GDM1 (cell line): ENCODE data around the gene ZNF439.
"Not testable (repeated sequence)": the region's sequence is repeated elsewhere in the genome, so short reads cannot be mapped to it uniquely, and the experiment has no call there.

Source experiments
- DNase-seq: peaks from one replicate; lab custom pipeline; 2025; lab: John Stamatoyannopoulos, UW

Gene ZNF439

GRCh38 chr19:11848594-11849469 is at the start of gene ZNF439:
ZNF439 (plus strand) TSS chr19:11848726; CDS start chr19:11848868, 142 bp downstream.
- DNase-seq, result peak; percentile 93

GRCh38 chr19:11806354-11807098 is 42.0 kb upstream of the ZNF439 start:
- no peak for DNase-seq

GRCh38 chr19:11807099-11807380 is 41.5 kb upstream of the ZNF439 start:
- DNase-seq, result no peak

- DNase-seq, result no peak
Measured at GRCh38 chr19:11813703-11814028, 34.9 kb upstream of the ZNF439 start.

GRCh38 chr19:11814029-11814699 is 34.4 kb upstream of the ZNF439 start, which contains the start of gene ZNF440:
ZNF440 (plus strand) TSS chr19:11814273; CDS start chr19:11814448, 175 bp downstream.
- peak; percentile 82 for DNase-seq

- no peak for DNase-seq
Measured at GRCh38 chr19:11814700-11815035, 33.9 kb upstream of the ZNF439 start.

GRCh38 chr19:11821474-11822109 is 26.9 kb upstream of the ZNF439 start:
- DNase-seq, result no peak

- DNase-seq, result not testable (repeated sequence)
Measured at GRCh38 chr19:11828957-11829876, 19.3 kb upstream of the ZNF439 start.

- DNase-seq, result no peak
Measured at GRCh38 chr19:11832253-11832912, 16.1 kb upstream of the ZNF439 start.

- DNase-seq, result no peak
Measured at GRCh38 chr19:11833541-11833940, 15.0 kb upstream of the ZNF439 start.

GRCh38 chr19:11835626-11836066 is 12.9 kb upstream of the ZNF439 start:
- DNase-seq, result not testable (repeated sequence)

GRCh38 chr19:11843722-11844121 is 4.8 kb upstream of the ZNF439 start:
- no peak for DNase-seq

GRCh38 chr19:11847615-11848014 is 911 bp upstream of the ZNF439 start:
- not testable (repeated sequence) for DNase-seq

- DNase-seq, result no peak
Measured at GRCh38 chr19:11848200-11848593, 329 bp upstream of the ZNF439 start.

- not testable (repeated sequence) for DNase-seq
Measured at GRCh38 chr19:11850289-11850688, 1.8 kb downstream of the ZNF439 start.

- DNase-seq, result no peak
Measured at GRCh38 chr19:11853358-11853757, 4.8 kb downstream of the ZNF439 start.

GRCh38 chr19:11856596-11857250 is 8.2 kb downstream of the ZNF439 start:
- DNase-seq, result no peak

- no peak for DNase-seq
Measured at GRCh38 chr19:11860721-11861120, 12.2 kb downstream of the ZNF439 start.

- no peak for DNase-seq
Measured at GRCh38 chr19:11861301-11861700, 12.8 kb downstream of the ZNF439 start.

GRCh38 chr19:11867766-11868165 is 19.2 kb downstream of the ZNF439 start:
- not testable (repeated sequence) for DNase-seq
